HUDEP-2 (cell line): ENCODE measurements around the gene PLGRKT.
A peak's percentile ranks its signal among the peaks of the same experiment; 100 is the strongest.
"Not testable (repeated sequence)": the region's sequence is repeated elsewhere in the genome, so short reads cannot be mapped to it uniquely, and the experiment has no call there.

ENCODE experiments used
- DNase-seq, 76 experiments: peaks; one replicate each; lab custom pipeline; 2025; ENCODE audit not compliant: unreplicated experiment in 76 of 76; lab: John Stamatoyannopoulos, UW

The PLGRKT gene

DNA sequence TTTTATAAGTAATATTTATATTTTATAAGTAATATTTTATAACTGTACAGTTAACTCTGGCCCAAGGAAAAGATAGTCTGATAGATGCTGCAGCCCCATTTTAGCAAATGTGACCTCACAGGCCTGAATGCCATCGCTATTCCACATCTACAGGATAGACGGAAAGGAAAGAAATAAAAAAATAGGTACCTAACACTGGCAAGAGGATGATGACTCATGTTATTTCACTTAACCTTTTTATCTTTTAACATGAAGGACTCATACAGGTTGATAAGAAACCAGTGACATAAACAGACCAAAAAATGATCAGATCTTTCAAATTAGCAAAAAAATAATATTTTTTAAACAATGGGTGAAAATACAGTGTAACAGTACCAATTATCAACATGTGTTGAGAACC is 15.3 kb upstream of the PLGRKT start:
- peak in 8 of 76 experiments; percentile 4 to 35 (median 12) for DNase-seq

DNA sequence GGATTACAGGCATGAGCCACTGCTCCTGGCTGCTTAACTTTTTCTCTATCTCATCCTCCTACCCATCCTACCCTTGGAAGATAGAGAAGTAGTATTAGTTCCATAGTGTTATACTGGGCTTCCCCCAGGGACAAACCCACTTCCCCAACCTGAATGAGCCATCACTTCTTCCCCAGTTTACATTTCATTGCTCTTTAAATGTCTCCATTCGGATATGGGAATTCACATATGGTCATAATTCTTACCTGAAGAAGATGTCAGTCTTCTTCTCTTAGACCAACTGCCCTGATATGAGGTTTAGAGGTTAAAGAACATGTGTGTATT is 14.5 kb upstream of the PLGRKT start:
- DNase-seq = no peak

DNA sequence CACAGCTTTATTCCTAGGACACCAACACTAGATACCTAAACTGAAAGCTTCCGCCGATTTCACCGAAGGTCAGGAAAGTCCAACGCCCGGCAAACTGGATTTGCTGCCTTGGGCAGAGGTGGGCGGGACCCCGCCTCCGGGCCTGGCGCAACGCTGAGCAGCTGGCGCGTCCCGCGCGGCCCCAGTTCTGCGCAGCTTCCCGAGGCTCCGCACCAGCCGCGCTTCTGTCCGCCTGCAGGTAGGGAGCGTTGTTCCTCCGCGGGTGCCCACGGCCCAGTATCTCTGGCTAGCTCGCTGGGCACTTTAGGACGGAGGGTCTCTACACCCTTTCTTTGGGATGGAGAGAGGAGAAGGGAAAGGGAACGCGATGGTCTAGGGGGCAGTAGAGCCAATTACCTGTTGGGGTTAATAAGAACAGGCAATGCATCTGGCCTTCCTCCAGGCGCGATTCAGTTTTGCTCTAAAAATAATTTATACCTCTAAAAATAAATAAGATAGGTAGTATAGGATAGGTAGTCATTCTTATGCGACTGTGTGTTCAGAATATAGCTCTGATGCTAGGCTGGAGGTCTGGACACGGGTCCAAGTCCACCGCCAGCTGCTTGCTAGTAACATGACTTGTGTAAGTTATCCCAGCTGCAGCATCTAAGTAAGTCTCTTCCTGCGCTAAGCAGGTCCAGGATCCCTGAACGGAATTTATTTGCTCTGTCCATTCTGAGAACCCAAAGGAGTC is 12.8 kb upstream of the PLGRKT start, which contains the start of gene CD274:
Gene CD274, plus strand, starts transcription at position 184 of the 733 bp plus-strand sequence. CDS start 5,572 bp downstream, outside the sequence.
- DNase-seq = peak in 75 of 76 experiments; percentile 29 to 90 (median 75)

DNA sequence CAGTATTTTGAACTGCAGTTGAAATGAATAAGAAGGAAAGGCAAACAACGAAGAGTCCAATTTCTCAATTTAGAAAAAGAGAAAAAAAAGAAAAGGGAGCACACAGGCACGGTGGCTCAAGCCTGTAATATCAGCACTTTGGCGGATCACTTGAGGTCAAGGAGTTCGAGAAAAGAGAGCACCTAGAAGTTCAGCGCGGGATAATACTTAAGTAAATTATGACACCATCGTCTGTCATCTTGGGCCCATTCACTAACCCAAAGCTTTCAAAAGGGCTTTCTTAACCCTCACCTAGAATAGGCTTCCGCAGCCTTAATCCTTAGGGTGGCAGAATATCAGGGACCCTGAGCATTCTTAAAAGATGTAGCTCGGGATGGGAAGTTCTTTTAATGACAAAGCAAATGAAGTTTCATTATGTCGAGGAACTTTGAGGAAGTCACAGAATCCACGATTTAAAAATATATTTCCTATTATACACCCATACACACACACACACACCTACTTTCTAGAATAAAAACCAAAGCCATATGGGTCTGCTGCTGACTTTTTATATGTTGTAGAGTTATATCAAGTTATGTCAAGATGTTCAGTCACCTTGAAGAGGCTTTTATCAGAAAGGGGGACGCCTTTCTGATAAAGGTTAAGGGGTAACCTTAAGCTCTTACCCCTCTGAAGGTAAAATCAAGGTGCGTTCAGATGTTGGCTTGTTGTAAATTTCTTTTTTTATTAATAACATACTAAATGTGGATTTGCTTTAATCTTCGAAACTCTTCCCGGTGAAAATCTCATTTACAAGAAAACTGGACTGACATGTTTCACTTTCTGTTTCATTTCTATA is 12.0 kb upstream of the PLGRKT start:
- DNase-seq = no peak

DNA sequence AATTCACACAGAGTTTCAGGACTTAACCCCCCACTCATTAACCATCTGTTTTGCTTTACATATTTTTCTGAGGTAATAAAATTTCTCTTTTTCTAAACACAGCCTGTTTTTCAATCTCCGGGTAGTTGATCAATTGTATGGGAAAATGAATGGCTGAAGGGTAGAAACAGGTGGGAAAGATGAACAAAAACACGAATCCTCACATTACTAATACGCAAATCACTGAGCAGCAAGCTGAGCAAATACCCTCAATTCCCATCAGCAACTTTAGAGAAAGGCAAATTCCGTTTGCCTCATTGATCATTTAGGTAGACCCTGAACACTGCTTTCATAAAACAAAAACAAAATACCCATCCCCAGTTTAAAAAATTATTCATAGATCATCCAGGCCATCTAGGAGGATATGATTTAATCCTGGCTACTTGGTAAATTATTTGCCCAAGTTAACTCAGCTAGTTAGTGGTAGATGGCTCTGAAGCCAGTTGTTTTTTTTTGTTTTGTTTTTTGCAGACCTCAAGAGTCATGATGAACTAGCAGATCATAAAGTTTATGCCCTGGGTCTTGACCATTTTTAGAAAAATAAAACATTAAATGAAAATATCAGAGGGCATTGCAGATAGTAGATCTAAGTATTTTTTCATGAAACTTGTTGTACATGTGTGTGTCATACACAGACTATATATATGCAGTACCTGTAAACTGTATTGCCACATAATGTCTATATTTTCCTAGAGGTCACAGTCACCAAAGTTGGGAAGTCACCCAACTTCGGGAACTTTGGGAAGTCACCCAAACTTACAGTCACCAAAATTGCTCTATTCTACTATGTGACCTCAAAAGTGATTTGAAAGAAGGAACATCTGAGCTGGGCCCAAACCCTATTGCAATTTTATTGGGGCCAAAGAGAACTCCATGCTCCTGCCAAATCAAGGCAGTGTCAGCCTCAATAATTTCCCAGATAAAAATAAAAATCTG is 11.0 kb upstream of the PLGRKT start:
- no peak for DNase-seq

DNA sequence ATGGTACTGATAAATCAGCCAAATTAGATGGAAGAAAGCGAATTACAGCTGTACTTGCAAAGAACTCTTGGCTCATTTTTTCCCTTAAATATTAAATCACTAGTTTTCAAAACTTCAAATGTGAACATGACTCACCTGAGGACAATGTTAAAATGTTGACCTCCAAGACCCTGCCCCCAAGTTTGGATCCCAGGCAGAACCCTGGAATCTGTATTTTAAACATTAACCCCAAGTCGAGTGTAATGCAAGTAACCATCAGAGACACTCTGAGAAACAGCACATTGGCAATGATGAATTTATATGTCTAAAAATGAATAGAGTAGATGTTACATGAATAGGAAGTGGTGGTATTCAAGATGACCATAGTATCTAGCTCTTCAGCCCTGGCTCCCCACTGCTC is 10.3 kb upstream of the PLGRKT start:
- DNase-seq = no peak

DNA sequence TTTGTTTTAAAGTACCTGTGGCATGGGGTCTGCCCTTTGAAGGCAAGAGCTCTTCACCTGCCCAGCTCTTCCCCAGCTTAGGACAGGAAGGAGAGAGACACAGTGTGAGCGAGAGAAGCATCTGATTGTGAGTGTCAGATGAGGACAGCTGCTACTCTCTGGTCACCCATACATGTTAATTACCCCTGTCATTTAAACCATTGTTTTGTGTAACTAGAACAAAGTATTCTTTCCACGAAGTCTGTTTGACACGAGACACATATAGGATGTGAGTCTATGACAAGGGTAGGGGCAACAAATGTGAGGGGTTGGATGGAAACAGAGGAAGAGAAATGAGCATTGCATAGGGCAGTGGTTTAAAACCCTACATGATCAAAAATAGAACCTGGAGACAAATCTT is 9.6 kb upstream of the PLGRKT start:
- no peak for DNase-seq

DNA sequence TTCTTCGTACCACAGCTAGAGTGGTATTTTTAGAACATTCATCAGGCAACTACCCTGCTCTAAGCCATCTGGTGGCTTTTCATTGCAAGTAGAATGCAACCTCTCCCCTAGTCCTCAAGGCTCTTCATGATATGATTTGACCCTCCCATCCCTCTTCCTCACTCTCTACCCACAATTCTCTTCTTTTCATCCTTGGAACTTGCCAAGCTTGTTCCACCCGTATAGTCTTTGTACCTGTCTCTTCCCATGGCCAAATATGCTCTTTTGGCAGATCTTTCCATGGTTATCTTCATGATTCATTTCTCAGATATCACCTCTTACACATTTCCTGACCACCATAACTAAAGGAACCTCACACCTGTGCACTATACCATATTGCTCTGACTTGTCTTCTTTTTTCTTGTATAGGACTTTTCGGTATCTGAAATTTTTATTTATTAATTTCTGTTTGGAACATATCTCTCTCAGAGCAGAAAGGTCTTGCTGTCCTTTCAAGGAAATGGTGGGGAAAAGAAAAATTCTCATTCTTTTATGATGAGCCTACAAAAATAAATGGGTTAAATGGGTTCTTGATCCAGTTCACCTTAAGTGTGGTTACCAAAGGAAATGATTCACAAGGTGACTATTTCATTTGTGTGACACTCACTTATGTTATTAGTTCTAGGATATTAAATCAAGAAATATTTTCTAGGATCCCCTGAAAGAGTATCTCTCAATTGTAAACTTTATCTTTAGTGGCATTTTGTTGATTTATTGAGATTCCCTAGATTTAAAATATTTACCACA is 8.9 kb upstream of the PLGRKT start:
- DNase-seq = no peak

DNA sequence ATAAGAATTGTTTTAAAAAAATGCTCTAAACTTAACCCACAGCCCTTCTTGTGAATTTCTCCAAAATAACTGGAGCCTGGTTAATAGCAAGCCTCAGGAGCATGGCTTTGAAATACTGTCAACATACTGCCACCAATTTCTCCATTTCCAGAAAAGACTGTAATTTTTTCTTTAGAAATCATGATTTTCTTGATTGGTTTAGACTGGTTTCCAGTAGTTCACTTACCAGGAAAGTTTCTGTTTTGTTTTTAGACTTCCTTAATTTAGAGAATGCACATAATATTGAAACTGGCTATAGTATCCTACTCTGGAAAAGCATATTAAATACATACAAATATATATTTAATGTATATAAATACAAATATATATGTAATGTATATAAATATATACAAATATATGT is 8.2 kb upstream of the PLGRKT start:
- no peak for DNase-seq

DNA sequence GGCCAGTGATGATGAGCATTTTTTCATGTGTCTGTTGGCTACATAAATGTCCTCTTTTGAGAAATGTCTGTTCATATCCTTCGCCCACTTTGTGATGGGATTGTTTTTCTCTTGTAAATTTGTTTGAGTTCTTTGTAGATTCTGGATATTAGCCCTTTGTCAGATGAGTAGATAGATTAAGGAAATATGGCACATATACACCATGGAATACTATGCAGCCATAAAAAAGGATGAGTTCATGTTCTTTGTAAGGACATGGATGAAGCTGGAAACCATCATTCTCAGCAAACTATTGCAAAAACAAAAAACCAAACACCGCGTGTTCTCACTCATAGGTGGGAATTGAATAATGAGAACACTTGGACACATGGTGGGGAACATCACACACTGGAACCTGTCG is 7.4 kb upstream of the PLGRKT start:
- DNase-seq = not testable (repeated sequence)

DNA sequence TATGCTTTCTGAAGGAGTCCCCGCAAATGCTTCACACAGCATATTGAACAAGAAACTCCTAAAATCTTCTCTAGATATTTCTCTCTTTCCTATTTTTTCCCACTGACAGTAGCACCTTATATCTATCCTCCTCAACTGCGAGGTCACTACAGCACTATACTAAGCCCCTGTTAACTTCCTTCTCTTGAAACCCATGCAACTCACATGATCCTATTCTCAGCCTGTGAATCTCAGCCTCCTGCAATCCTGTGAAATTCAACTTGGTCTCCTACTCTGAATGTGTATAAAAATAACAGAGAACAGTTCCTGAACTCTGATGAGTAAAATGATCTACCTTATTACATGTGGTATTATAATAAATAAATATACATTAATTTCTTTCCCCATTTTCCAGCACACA is 6.1 kb upstream of the PLGRKT start:
- DNase-seq = no peak

DNA sequence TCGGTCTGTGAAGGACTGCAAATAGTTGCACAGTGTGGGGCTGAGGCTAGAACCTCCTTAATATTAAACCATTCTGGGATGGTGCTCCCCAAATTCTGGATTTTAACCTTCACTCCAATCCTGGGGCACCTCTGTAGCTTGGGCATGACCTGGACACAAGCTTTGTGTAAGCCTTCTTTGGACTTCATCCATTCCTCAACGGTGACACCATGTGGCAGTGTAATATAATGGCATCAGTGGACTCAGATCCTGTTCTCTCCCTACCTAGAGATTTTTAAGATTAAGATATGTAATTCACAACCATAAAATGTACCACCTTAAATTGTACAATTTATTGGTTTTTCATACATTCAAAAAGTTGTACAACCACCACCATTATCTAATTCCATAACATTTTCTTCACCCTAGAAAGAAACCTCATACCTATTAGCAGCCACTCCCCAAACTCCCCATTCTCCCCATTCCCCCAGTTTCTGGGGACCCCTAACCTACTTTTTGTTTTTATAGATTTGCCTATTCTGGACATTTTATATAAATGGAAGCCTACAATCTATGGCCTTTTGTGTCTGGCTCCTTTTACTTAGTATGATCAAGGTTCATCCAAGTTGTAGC is 4.8 kb upstream of the PLGRKT start:
- DNase-seq = peak in 36 of 76 experiments; percentile 3 to 54 (median 27)

DNA sequence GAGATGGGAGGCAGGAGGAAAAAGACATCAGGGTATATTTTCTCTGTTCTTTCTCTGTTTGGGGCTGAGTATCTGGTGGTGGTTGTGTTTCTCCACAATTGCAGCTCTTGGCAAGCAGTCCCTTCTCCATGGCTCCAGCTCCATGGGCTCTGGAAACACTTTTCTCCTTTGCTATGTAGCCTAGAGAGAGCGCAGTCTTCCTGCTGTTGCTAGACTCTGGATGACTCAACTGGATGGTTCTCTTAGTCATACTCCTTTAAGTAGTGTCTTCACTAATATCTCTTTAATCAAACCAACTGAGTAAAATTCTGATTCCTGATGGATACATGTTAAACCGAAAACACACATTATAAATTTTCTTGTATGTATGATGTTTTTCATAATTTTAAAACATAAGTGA is 3.3 kb upstream of the PLGRKT start:
- DNase-seq = no peak

DNA sequence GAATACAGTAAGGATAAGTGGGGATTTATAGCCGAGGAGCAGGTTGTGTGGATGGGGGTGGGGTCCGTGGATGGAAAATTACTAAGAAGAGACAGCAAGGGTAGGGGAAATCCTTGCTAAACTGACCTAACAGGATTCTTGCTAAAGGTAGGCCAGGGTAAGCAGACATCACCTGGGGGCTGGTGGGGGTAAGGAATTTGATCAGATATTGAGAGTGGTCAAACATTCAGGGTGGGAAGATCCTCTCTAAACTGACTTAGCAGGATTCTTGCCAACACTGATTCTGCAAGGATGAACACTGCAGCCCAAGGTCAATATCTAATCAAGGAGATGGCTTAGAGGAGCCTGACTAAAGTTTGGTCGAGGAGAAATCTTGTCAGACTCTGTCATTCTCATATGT is 2.7 kb upstream of the PLGRKT start:
- no peak for DNase-seq

DNA sequence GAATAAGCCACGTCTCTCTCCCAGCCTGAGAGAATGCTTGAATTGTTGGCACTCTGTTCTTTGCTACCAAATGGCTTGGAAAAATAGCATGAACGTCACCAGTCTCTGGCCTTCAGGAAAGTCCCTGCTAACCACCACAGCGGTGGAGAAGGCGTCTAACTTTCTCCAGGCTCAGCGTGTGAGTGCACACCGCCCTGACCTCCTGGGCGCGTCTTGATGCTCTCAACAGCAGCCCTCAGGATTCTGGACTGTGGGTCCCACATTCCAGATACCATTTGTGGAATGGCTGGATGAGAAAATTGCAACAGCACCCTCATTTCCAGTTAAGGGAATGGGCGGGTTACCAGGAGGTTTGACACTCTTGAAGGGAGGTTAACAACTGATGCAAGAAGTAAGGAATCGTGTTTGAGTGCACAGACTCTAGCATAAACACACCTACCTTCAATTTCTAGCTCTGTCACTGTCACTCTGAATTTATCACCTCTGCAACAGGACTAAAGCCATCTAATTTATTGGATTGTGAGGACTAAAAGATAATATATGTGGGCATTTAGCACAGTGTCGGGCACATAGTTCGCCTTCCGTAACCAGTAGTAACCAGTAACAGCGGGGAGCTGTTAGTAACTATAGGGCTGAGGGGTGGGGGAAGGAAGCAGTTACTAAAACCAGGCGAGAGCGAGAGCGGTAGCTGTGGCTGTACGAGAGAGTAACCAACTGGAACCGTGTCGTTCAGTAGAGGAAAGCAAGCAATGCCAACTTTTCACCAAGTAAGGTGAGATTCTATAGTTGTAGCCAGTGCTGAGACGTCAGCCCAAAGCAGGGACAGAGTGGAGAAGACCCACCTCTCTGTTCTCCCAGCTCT is 807 bp upstream of the PLGRKT start:
- DNase-seq = no peak

DNA sequence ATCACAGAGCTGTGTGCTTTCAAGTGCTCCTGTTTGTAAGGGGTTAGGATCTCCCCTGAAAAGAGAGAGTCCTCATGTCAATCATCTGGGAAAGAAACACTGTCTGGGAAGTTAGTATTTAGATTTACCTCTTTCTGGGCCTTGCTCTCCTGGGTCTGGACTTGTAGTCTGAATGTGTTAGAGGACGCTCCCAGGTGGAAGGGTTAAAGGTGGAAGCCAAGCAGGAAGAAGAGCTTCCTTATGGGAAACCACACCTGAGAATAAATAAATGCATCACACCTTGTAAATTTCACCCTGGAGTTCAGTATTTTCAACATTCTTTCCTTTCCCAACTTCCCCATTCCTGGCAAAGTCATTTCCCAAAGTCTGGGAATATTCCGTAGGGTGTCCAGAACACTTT is 1.3 kb downstream of the PLGRKT start:
- no peak for DNase-seq

DNA sequence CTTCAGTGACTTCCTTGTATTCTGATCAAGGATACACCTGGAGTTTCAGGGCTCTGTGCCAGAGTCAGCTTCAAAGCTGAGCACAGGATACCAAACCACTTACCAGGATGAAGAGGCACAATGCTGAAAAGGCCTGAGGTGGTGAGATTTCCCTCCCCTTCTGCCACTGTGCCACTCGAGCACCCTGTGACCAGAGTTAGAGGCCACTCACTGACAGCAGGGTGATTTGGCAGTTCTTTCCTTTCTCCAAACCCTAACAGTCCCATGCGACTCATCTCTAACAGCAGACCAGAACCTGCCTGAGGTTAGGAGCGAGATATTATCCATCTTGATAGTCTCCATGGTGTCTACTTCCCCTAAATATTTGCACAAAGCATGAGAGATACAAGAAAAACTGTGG is 1.8 kb downstream of the PLGRKT start:
- peak in 39 of 76 experiments; percentile 9 to 77 (median 28) for DNase-seq

DNA sequence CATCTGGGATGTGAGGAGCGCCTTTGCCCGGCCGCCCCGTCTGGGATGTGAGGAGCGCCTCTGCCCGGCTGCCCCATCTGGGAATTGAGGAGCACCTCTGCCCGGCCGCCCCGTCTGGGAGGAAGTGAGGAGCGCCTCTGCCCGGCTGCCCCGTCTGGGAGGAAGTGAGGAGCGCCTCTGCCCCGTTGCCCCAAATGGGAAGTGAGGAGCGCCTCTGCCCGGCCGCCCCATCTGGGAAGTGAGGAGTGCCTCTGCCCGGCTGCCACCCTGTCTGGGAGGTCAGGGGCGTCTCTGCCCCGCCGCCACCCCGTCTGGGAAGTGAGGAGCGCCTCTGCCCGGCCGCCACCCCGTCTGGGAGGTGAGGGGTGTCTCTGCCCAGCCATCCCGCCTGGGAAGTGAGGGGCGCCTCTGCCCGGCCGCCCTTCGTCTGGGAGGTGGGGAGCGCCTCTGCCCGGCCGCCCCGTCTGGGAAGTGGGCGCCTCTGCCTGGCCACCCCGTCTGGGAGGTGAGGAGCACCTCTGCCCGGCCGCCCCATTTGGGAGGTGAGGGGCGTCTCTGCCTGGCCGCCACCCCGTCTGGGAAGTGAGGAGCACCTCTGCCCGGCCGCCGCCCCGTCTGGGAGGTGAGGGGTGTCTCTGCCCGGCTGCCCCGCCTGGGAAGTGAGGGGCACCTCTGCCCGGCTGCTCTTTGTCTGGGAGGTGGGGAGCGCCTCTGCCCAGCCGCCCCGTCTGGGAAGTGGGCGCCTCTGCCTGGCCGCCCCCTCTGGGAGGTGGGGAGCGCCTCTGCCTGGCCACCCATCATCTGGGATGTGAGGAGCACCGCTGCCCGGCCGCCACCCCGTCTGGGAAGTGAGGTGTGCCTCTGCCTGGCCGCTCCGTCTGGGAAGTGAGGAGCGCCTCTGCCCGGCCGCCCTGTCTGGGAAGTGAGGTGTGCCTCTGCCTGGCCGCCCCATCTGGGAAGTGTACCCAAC is 3.6 kb downstream of the PLGRKT start:
- not testable (repeated sequence) for DNase-seq
